Measurements from ENCODE around the gene SHANK2. TPM values are rescaled to one million over a fixed set of nuclear protein-coding genes. Genes with fewer than 3 reads are reported as not detected.

SHANK2 gene
- total RNA-seq: 59.8 TPM
- long read RNA-seq, full-length matches to known transcripts: 4 of 55 reads
- long read RNA-seq, partial matches to known transcripts: 11 of 55 reads
- long read RNA-seq, other reads (novel, unspliced or antisense): 40 of 55 reads

DNA sequence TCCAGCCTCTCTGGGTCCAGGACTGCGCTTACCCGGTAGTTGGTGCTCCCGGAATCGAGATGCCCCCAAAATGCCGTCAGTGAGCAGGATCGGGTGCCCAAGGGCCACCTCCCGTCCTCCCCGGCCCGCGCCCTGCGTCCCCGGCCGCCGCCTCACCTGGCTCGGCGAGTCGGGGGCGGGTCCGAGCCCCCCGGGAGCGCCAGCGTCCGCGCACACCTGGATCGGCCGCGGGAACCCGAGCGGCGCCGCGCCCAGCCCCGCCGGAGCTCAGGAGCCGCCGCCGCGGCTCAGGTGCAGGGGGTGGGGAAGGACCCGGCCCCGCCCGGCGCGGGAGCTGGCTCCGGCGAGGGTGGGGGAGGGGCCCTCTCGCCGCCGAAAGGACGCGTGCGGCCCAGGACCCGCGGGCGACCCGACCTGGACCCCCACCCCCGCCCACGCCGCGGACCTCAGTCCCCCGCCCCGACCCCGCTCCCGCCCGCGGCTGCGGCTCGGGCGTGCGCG is at the start of gene SHANK2:
TSS of gene SHANK2 (minus strand) at position 309 of the 501 bp plus-strand sequence. CDS start 105,251 bp downstream, outside the sequence.
- peaks cover 14% of the 10 kb centered on the region for H3K4me1 ChIP-seq
- DNase-seq: peak; percentile 62
- TF ChIP-seq, protein P1, sequence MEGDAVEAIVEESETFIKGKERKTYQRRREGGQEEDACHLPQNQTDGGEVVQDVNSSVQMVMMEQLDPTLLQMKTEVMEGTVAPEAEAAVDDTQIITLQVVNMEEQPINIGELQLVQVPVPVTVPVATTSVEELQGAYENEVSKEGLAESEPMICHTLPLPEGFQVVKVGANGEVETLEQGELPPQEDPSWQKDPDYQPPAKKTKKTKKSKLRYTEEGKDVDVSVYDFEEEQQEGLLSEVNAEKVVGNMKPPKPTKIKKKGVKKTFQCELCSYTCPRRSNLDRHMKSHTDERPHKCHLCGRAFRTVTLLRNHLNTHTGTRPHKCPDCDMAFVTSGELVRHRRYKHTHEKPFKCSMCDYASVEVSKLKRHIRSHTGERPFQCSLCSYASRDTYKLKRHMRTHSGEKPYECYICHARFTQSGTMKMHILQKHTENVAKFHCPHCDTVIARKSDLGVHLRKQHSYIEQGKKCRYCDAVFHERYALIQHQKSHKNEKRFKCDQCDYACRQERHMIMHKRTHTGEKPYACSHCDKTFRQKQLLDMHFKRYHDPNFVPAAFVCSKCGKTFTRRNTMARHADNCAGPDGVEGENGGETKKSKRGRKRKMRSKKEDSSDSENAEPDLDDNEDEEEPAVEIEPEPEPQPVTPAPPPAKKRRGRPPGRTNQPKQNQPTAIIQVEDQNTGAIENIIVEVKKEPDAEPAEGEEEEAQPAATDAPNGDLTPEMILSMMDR (IDR thresholded peaks at IDR 0.05): no peak
- ATAC-seq: peak; percentile 70 to 74
- peak within 1 kb of the TSS; percentile 84 for H3K27ac ChIP-seq
- H3K27me3 ChIP-seq (ENCODE audit: low read depth): peaks cover 54% of the 10 kb centered on the region
- no peaks in the 10 kb centered on the region for H3K36me3 ChIP-seq
- intact Hi-C loops (cut with DNase I): no loop called here
- H3K9me3 ChIP-seq: no peaks in the 10 kb centered on the region
- peak within 1 kb of the TSS; percentile 62 for H3K4me3 ChIP-seq

DNA sequence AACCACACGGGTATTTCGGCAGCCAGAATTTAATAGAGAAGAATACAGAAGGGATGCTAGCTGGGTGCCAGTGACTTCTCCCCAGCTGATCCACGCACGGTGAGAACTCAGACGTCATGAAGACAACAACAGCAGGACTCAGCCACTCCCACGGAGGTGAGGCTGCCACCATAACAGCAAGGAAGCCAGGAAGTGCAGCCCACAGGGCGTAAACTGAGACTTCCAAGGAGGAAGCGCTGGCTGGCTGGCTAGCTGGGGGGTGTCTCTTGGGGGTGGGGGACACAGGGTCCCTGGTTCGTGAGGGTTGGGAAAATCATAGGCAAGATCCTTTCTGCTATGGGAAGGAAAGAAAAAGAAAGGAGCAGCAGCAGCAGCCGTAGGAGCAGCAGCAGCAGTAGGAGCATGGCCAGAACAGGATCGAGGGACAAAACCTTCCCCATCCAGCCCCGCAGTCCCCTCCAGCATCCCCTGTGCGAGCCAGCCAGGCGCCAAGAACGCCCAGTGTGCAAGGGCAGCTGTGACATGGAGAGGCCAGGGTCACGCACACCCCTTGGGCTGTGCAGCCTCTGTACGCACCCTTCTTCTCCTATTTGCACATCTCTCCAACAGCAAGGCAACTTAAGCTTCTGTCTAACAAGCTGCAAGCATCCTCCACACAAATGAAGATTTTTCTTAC is 49.6 kb upstream of the SHANK2 start:
- Histone ChIP-seq H3K4me3 (no peak overlapping the region), H3K36me3 (no peaks in the 10 kb centered on the region), H3K9me3 (no peaks in the 10 kb centered on the region), H3K27me3 (ENCODE audit: low read depth) (peaks cover 3% of the 10 kb centered on the region), H3K27ac (no peak overlapping the region), H3K4me1 (no peaks in the 10 kb centered on the region)
- TF ChIP-seq, protein P1 (IDR thresholded peaks at IDR 0.05): no peak
- intact Hi-C loops (cut with DNase I): no loop called here
- no peak for ATAC-seq
- no peak for DNase-seq

GRCh38 chr11:71301046-71301857 is 48.9 kb upstream of the SHANK2 start:
- peaks cover 3% of the 10 kb centered on the region for H3K27me3 ChIP-seq (ENCODE audit: low read depth)
- no peak overlapping the region for H3K27ac ChIP-seq
- H3K9me3 ChIP-seq: no peaks in the 10 kb centered on the region
- DNase-seq (no peak), ATAC-seq (no peak)
- H3K4me1 ChIP-seq: no peaks in the 10 kb centered on the region
- TF ChIP-seq, protein P1 (IDR thresholded peaks at IDR 0.05): no peak
- intact Hi-C loops (cut with DNase I): no loop called here
- H3K36me3 ChIP-seq: no peaks in the 10 kb centered on the region
- H3K4me3 ChIP-seq: no peak overlapping the region

GRCh38 chr11:71300187-71300586 is 47.8 kb upstream of the SHANK2 start:
- Histone ChIP-seq H3K4me3 (no peak overlapping the region), H3K27me3 (ENCODE audit: low read depth) (peaks cover 3% of the 10 kb centered on the region), H3K36me3 (no peaks in the 10 kb centered on the region), H3K9me3 (no peaks in the 10 kb centered on the region), H3K4me1 (no peaks in the 10 kb centered on the region), H3K27ac (no peak overlapping the region)
- no peak for DNase-seq
- ATAC-seq: no peak
- intact Hi-C loops (cut with DNase I): no loop called here
- TF ChIP-seq, protein P1 (IDR thresholded peaks at IDR 0.05): no peak

DNA sequence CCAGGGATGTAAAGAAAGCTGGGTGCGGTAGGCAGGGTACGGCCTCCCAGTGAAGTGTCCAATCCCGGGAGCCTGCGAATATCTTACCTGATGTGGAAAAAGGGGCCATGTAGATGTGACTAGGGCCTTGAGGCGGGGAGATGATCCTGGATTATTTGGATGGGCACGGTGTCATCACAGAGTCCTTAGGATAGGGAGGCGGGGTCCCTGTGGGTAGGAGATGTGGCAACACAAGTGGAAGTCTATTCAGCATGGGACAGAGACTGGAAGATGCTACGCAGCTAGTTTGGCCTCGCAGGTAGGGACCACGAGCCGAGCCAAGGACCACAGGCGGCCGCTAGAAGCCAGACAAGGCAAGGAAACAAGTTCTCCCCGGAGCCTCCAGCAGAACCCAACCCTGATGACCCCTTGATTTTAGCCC is 46.4 kb upstream of the SHANK2 start:
- intact Hi-C loops (cut with DNase I): no loop called here
- no peak for ATAC-seq
- TF ChIP-seq, protein P1 (IDR thresholded peaks at IDR 0.05): no peak
- H3K27me3 ChIP-seq (ENCODE audit: low read depth): peaks cover 3% of the 10 kb centered on the region
- DNase-seq: no peak
- no peaks in the 10 kb centered on the region for H3K36me3 ChIP-seq
- H3K9me3 ChIP-seq: no peaks in the 10 kb centered on the region
- no peaks in the 10 kb centered on the region for H3K4me1 ChIP-seq
- H3K27ac ChIP-seq: no peak overlapping the region
- no peak overlapping the region for H3K4me3 ChIP-seq

Data from lower lobe of right lung (tissue), 2 donors.